MM.1S (cell line): ENCODE results near the gene LRRC75A.
"Not testable (repeated sequence)": the region's sequence is repeated elsewhere in the genome, so short reads cannot be mapped to it uniquely, and the experiment has no call there.

Experiments used
- DNase-seq: peaks from one replicate; pipeline ENCODE4 v3.0.0-alpha.2; 2015
- H2AFZ ChIP-seq: fragments of 300-600 bp; sonication (generic); 2 replicates; pipeline ENCODE4 v1.6.0; 2016; ENCODE audit warnings: antibody characterized with exemption, low read length
- H3F3A ChIP-seq: fragments of 300-600 bp; sonication (generic); 2 replicates; pipeline ENCODE4 v1.6.1; 2016; ENCODE audit warnings: mild to moderate bottlenecking, antibody characterized with exemption, low read length, moderate library complexity, mixed read lengths; ENCODE audit not compliant: insufficient read depth
- H3K27ac ChIP-seq: fragments of 300-600 bp; sonication (generic); 2 replicates; pipeline ENCODE4 v1.5.1; 2016; ENCODE audit warnings: mild to moderate bottlenecking, low read length
- H3K27me3 ChIP-seq: fragments of 300-600 bp; sonication (generic); replicated peaks from 2 replicates; pipeline ENCODE4 v1.6.0; 2016; ENCODE audit warnings: low read length; ENCODE audit not compliant: insufficient read depth
- H3K36me3 ChIP-seq: fragments of 300-600 bp; sonication (generic); replicated peaks from 2 replicates; pipeline ENCODE4 v1.6.1; 2016; ENCODE audit warnings: mild to moderate bottlenecking, low read length, mixed read lengths; ENCODE audit not compliant: insufficient read depth
- H3K4me1 ChIP-seq: fragments of 300-600 bp; sonication (generic); 2 replicates; pipeline ENCODE4 v1.6.1; 2016; ENCODE audit warnings: low read length, mixed read lengths
- H3K4me2 ChIP-seq: fragments of 300-600 bp; sonication (generic); 2 replicates; pipeline ENCODE4 v1.6.0; 2016; ENCODE audit warnings: low read depth, low read length
- H3K4me3 ChIP-seq: fragments of 300-600 bp; sonication (generic); 2 replicates; pipeline ENCODE4 v1.5.1; 2016; ENCODE audit warnings: low read length, mixed read lengths
- H3K79me2 ChIP-seq: fragments of 300-600 bp; sonication (generic); 2 replicates; pipeline ENCODE4 v1.6.1; 2016; ENCODE audit warnings: mixed run types, low read length, mixed read lengths
- H3K9ac ChIP-seq: fragments of 300-600 bp; sonication (generic); 2 replicates; pipeline ENCODE4 v1.6.1; 2016; ENCODE audit warnings: low read length, mixed read lengths
- H3K9me2 ChIP-seq: fragments of 300-600 bp; sonication (generic); replicated peaks from 2 replicates; pipeline ENCODE4 v1.6.1; 2016; ENCODE audit warnings: mild to moderate bottlenecking, low read length, mixed read lengths; ENCODE audit not compliant: insufficient read depth
- H3K9me3 ChIP-seq: fragments of 300-600 bp; sonication (generic); replicated peaks from 2 replicates; pipeline ENCODE4 v1.6.1; 2016; ENCODE audit warnings: mild to moderate bottlenecking, low read length, mixed read lengths; ENCODE audit not compliant: insufficient read depth
- H4K20me1 ChIP-seq: fragments of 300-600 bp; sonication (generic); 2 replicates; pipeline ENCODE4 v1.6.1; 2016; ENCODE audit warnings: mild to moderate bottlenecking, low read length, moderate library complexity, mixed read lengths; ENCODE audit not compliant: insufficient read depth
- CTCF ChIP-seq: fragments of 300-600 bp; sonication (generic); IDR thresholded peaks from 2 replicates; pipeline ENCODE4 v1.5.1; 2016; ENCODE audit warnings: antibody characterized with exemption, low read length, mixed read lengths
- EZH2 ChIP-seq: fragments of 300-600 bp; sonication (generic); optimal IDR thresholded peaks from 2 replicates; pipeline ENCODE3; 2017; ENCODE audit warnings: low read depth, mild to moderate bottlenecking, antibody characterized with exemption, low read length, mixed read lengths
- EZH2phosphoT487 ChIP-seq: fragments of 300-600 bp; sonication (generic); IDR thresholded peaks from 2 replicates; pipeline ENCODE4 v1.6.1; 2018; ENCODE audit warnings: antibody characterized with exemption, low read length

LRRC75A gene

GRCh38 chr17:16442141-16442540 lies 49.9 kb downstream of the LRRC75A start:
- TF ChIP-seq CTCF (no peak), EZH2 (no peak), EZH2phosphoT487 (no peak)
- H2AFZ ChIP-seq = no peak overlapping the region
- peaks cover 8% of the 10 kb centered on the region; the same call in 1 of the 2 replicates for H3K4me1 ChIP-seq
- H3K27ac ChIP-seq = peak overlapping the region; percentile 75; the same call in 1 of the 2 replicates
- peaks cover 25% of the 10 kb centered on the region for H4K20me1 ChIP-seq
- H3K9me3 ChIP-seq = no peaks in the 10 kb centered on the region
- peak overlapping the region; percentile 19; the same call in 1 of the 2 replicates for H3K4me2 ChIP-seq
- no peak overlapping the region for H3K9ac ChIP-seq
- no peak overlapping the region for H3K4me3 ChIP-seq
- H3K36me3 ChIP-seq = peaks cover 20% of the 10 kb centered on the region
- H3F3A ChIP-seq = peaks cover 57% of the 10 kb centered on the region
- peaks cover 66% of the 10 kb centered on the region for H3K79me2 ChIP-seq
- DNase-seq = no peak
- H3K9me2 ChIP-seq = no peaks in the 10 kb centered on the region
- H3K27me3 ChIP-seq = no peaks in the 10 kb centered on the region

GRCh38 chr17:16440901-16441629 lies 50.9 kb downstream of the LRRC75A start:
- H3K4me1 ChIP-seq = peaks cover 8% of the 10 kb centered on the region; the same call in 1 of the 2 replicates
- H3K9me3 ChIP-seq = no peaks in the 10 kb centered on the region
- H4K20me1 ChIP-seq = peaks cover 22% of the 10 kb centered on the region
- peak overlapping the region; percentile 97; the same call in 1 of the 2 replicates for H3K4me3 ChIP-seq
- H3K4me2 ChIP-seq = peak overlapping the region; percentile 90; the same call in 1 of the 2 replicates
- H2AFZ ChIP-seq = no peak overlapping the region
- peak overlapping the region; percentile 97; the same call in 1 of the 2 replicates for H3K9ac ChIP-seq
- H3K27me3 ChIP-seq = no peaks in the 10 kb centered on the region
- H3F3A ChIP-seq = peaks cover 52% of the 10 kb centered on the region
- H3K27ac ChIP-seq = peak overlapping the region; percentile 75; the same call in 1 of the 2 replicates
- H3K36me3 ChIP-seq = peaks cover 20% of the 10 kb centered on the region
- no peaks in the 10 kb centered on the region for H3K9me2 ChIP-seq
- TF ChIP-seq EZH2 (no peak), CTCF (no peak)
- no peak for DNase-seq
- H3K79me2 ChIP-seq = peaks cover 63% of the 10 kb centered on the region

GRCh38 chr17:16440354-16440753 lies 51.6 kb downstream of the LRRC75A start:
- not testable (repeated sequence) for H3K4me1 ChIP-seq, H3K27me3 ChIP-seq, DNase-seq, H3K9me2 ChIP-seq, H3K9me3 ChIP-seq, H2AFZ ChIP-seq
- Histone ChIP-seq H3K79me2 (peaks cover 59% of the 10 kb centered on the region), H3K36me3 (peaks cover 20% of the 10 kb centered on the region), H3K9ac (peak overlapping the region; percentile 97), H4K20me1 (peaks cover 21% of the 10 kb centered on the region), H3K4me3 (peak overlapping the region; percentile 97), H3F3A (peaks cover 51% of the 10 kb centered on the region), H3K4me2 (peak overlapping the region; percentile 90), H3K27ac (peak overlapping the region; percentile 75; the same call in 1 of the 2 replicates)

GRCh38 chr17:16439811-16440351 lies 52.1 kb downstream of the LRRC75A start:
- TF ChIP-seq EZH2 (no peak), EZH2phosphoT487 (no peak), CTCF (no peak)
- Histone ChIP-seq H3K27ac (peak overlapping the region; percentile 75), H3K79me2 (peaks cover 58% of the 10 kb centered on the region), H3K36me3 (peaks cover 20% of the 10 kb centered on the region), H2AFZ (no peak overlapping the region), H3K4me2 (peak overlapping the region; percentile 90), H3K27me3 (no peaks in the 10 kb centered on the region), H3K9me2 (no peaks in the 10 kb centered on the region), H4K20me1 (peaks cover 21% of the 10 kb centered on the region), H3K9ac (peak overlapping the region; percentile 97), H3K9me3 (no peaks in the 10 kb centered on the region), H3K4me3 (peak overlapping the region; percentile 97), H3K4me1 (peaks cover 8% of the 10 kb centered on the region; the same call in 1 of the 2 replicates), H3F3A (peaks cover 51% of the 10 kb centered on the region)
- peak; percentile 48 for DNase-seq
